Spleen (tissue), 7 donors: ENCODE results near the gene BLMH.

Source experiments
- POLR2A ChIP-seq, 3 donors: fragments of 450-650 bp; IDR thresholded peaks; one replicate each; pipeline ENCODE4 v1.5.1; 2017; ENCODE audit warnings: antibody characterized with exemption in 3 of 3, mild to moderate bottlenecking in 1 of 3
- POLR2AphosphoS5 ChIP-seq, 3 donors: sonication (generic); formaldehyde crosslinking; IDR thresholded peaks; one replicate each; pipeline ENCODE4 v1.5.1; 2017; ENCODE audit warnings: antibody characterized with exemption in 3 of 3
- TF ChIP-seq, protein P1 (sequence below), 11 experiments: fragments of 200-600 bp in 7 of 11; fragments of 450-650 bp in 4 of 11; sonication (generic) in 4 of 11; IDR thresholded peaks in 8 of 11; conservative IDR thresholded peaks in 3 of 11; 1 replicate in 7 of 11; 2 replicates in 4 of 11; pipeline versions ENCODE4 v1.4.0 to v1.8.0; 2016 to 2021; ENCODE audit warnings: antibody characterized with exemption in 11 of 11, inconsistent platforms in 4 of 11, mild to moderate bottlenecking in 1 of 11
- donor health status: DM: no; HTN: no; CAD: no; lungs with moderate emphysema.
- donor health status: DM: no; HTN: no; CAD: no.
- donor health status: DM: no; HTN: no; CAD: no.

DNA sequence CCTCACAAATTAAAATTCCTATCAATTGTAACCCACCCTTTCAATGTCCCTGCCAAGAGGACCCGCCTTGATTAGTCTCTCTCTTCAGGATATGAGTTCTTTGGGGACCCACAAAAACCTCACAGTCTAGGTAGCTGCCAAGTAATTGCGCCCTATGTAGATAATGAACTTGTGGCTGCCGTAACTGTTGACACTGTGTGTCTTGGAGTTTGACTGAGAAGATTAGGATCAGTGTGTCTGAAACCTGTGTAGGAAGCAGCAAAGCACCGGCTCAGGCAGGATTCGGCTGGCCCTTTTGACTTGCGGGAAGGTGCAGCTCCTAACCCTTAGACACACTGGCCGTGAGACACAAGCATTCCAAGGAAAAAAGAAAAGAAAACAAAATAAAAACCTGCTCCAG lies 38.4 kb downstream of the BLMH start:
- TF ChIP-seq, protein P1, sequence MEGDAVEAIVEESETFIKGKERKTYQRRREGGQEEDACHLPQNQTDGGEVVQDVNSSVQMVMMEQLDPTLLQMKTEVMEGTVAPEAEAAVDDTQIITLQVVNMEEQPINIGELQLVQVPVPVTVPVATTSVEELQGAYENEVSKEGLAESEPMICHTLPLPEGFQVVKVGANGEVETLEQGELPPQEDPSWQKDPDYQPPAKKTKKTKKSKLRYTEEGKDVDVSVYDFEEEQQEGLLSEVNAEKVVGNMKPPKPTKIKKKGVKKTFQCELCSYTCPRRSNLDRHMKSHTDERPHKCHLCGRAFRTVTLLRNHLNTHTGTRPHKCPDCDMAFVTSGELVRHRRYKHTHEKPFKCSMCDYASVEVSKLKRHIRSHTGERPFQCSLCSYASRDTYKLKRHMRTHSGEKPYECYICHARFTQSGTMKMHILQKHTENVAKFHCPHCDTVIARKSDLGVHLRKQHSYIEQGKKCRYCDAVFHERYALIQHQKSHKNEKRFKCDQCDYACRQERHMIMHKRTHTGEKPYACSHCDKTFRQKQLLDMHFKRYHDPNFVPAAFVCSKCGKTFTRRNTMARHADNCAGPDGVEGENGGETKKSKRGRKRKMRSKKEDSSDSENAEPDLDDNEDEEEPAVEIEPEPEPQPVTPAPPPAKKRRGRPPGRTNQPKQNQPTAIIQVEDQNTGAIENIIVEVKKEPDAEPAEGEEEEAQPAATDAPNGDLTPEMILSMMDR (IDR thresholded peaks at IDR 0.05 in 8 of 11, conservative IDR thresholded peaks at IDR 0.05 in 3 of 11) = no peak
- TF ChIP-seq POLR2A (IDR thresholded peaks at IDR 0.05) = no peak
- TF ChIP-seq POLR2AphosphoS5 (IDR thresholded peaks at IDR 0.05) = no peak
